Measurements from ENCODE around the gene CDC42SE1. TPM values are rescaled to one million over a fixed set of nuclear protein-coding genes. Genes with fewer than 3 reads are reported as not detected.

CDC42SE1 gene
- total and polyA plus RNA-seq, 9 of the 15 experiments (the other 6 are each of a cell fraction or from before 2014, with no cell fraction given), result 78.1 to 189 (median 114) TPM

GRCh38 chr1:151039521-151039920, 19.9 kb downstream of the CDC42SE1 start:
- H3K27me3 ChIP-seq (ENCODE audit: control insufficient read depth in 2 of 2, insufficient read depth in 2 of 2, low read length in 2 of 2), result no peaks in the 10 kb centered on the region
- H3K4me1 ChIP-seq (replicated peaks in 1 of 2; ENCODE audit: control insufficient read depth in 2 of 2, insufficient read depth in 2 of 2, low read length in 2 of 2), result peaks cover 4 to 9% of the 10 kb centered on the region in 2 experiments; a peak in 2 of 5 replicates
- WGBS (ENCODE audit: insufficient coverage, low coverage, missing lambda C conversion rate), result 4% methylated on average over 3 of the region's 3 CpGs
- H3K9me3 ChIP-seq (replicated peaks; ENCODE audit: control insufficient read depth, insufficient read depth, low read depth, low read length), result no peaks in the 10 kb centered on the region
- H4K20me1 ChIP-seq (replicated peaks; ENCODE audit: control insufficient read depth, insufficient read depth, low read length), result no peaks in the 10 kb centered on the region
- no peak overlapping the region for H3K4me3 ChIP-seq
- TF ChIP-seq NFXL1 (CRISPR knock-in tag; IDR thresholded peaks at IDR 0.05) (no peak), SMAD2 (IDR thresholded peaks at IDR 0.05; ENCODE audit: low read depth, low read length) (no peak), ZKSCAN3 (CRISPR knock-in tag; IDR thresholded peaks at IDR 0.05) (no peak), CBFA2T2 (conservative IDR thresholded peaks at IDR 0.05) (peak; percentile 24; the same call in 1 of the 2 replicates), ETV6 (IDR thresholded peaks at IDR 0.05; ENCODE audit: borderline replicate concordance in 1 of 2, low read depth in 2 of 2, low read length in 1 of 2) (no peak), ETV6 (CRISPR knock-in tag; IDR thresholded peaks at IDR 0.05; ENCODE audit: borderline replicate concordance) (no peak), MAFF (IDR thresholded peaks at IDR 0.05; ENCODE audit: low read length) (no peak), SOX6 (IDR thresholded peaks at IDR 0.05) (peak; percentile 53; the same call in 1 of the 2 replicates), CBFA2T3 (IDR thresholded peaks at IDR 0.05) (peak; percentile 71), ZZZ3 (IDR thresholded peaks at IDR 0.05) (no peak), TAL1 (IDR thresholded peaks at IDR 0.05) (peak; percentile 15; the same call in 1 of the 2 replicates), THAP12 (CRISPR knock-in tag; IDR thresholded peaks at IDR 0.05) (no peak), MTA3 (IDR thresholded peaks at IDR 0.05; ENCODE audit: borderline replicate concordance) (no peak), RNF2 (IDR thresholded peaks at IDR 0.05) (no peak)
- TF ChIP-seq, protein P1, sequence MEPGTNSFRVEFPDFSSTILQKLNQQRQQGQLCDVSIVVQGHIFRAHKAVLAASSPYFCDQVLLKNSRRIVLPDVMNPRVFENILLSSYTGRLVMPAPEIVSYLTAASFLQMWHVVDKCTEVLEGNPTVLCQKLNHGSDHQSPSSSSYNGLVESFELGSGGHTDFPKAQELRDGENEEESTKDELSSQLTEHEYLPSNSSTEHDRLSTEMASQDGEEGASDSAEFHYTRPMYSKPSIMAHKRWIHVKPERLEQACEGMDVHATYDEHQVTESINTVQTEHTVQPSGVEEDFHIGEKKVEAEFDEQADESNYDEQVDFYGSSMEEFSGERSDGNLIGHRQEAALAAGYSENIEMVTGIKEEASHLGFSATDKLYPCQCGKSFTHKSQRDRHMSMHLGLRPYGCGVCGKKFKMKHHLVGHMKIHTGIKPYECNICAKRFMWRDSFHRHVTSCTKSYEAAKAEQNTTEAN (CRISPR knock-in tag; IDR thresholded peaks at IDR 0.05), result no peak
- TF ChIP-seq, protein P2, sequence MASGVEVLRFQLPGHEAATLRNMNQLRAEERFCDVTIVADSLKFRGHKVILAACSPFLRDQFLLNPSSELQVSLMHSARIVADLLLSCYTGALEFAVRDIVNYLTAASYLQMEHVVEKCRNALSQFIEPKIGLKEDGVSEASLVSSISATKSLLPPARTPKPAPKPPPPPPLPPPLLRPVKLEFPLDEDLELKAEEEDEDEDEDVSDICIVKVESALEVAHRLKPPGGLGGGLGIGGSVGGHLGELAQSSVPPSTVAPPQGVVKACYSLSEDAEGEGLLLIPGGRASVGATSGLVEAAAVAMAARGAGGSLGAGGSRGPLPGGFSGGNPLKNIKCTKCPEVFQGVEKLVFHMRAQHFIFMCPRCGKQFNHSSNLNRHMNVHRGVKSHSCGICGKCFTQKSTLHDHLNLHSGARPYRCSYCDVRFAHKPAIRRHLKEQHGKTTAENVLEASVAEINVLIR (CRISPR knock-in tag; IDR thresholded peaks at IDR 0.05), result no peak
- ChIA-PET CTCF (ENCODE audit: low intra/inter-chr PET ratio) (no interaction called here), POLR2A (interaction anchor here (5.1 kb wide), 1 partner anchor 9 kb away, joined by 36 read pairs; the partner anchor contains the start of gene C1orf56)
- in situ Hi-C loops (cut with MboI) (no loop called here), intact Hi-C loops (cut with micrococcal nuclease) (no loop called here)
- H3K4me2 ChIP-seq (ENCODE audit: insufficient read depth, low read length), result no peak overlapping the region
- H3K79me2 ChIP-seq (ENCODE audit: control insufficient read depth, insufficient read depth, low read length), result no peaks in the 10 kb centered on the region
- no peak overlapping the region for H2AFZ ChIP-seq (ENCODE audit: low read depth, low read length)
- no peaks in the 10 kb centered on the region for H3K9me1 ChIP-seq (ENCODE audit: control insufficient read depth, insufficient read depth, low read length)
- FAIRE-seq (peak; percentile 48), ATAC-seq (no peak), DNase-seq (ENCODE audit: extremely low read depth in 1 of 4, low spot score in 3 of 4) (no peak)
- BruUV-seq (replicated peaks), result no TSS peak
- H3K36me3 ChIP-seq (ENCODE audit: control insufficient read depth, insufficient read depth, low read length), result peaks cover 11% of the 10 kb centered on the region; the same call in 2 of the 3 replicates
- no peak overlapping the region for H3K9ac ChIP-seq (ENCODE audit: insufficient read depth in 1 of 2, low read depth in 2 of 2, low read length in 2 of 2)
- H3K27ac ChIP-seq (ENCODE audit: extremely low read depth, low read depth, low read length), result no peak overlapping the region

All from K562 (cell line).